PC-9 (cell line): ENCODE measurements around the gene TMEM132C. TPM values are rescaled to one million over a fixed set of nuclear protein-coding genes. Genes with fewer than 3 reads are reported as not detected.

Experiments
- Bru-seq: library from RNA; stranded (reverse); fragments of 400-500 nt; gene quantifications from one replicate; lab custom pipeline; 2021; lab: Mats Ljungman, UMichigan
- BruChase-seq, 2 experiments: library from RNA; stranded (reverse); fragments of 400-500 nt; gene quantifications; one replicate each; lab custom pipeline; 2021; lab: Mats Ljungman, UMichigan
- BruUV-seq: library from RNA; stranded (reverse); fragments of 400-500 nt; replicated peaks from 2 replicates; lab custom pipeline; 2021; lab: Mats Ljungman, UMichigan
- CTCF ChIA-PET: fragments of 300-600 bp; sonication (Branson Sonifier 250); formaldehyde crosslinking; loops from one replicate; lab custom pipeline; 2022; ENCODE audit warnings: antibody characterized with exemption; lab: Charles Lee
- POLR2A ChIA-PET: fragments of 300-600 bp; sonication (Branson Sonifier 250); formaldehyde crosslinking; loops from one replicate; lab custom pipeline; 2022; ENCODE audit warnings: antibody characterized with exemption; ENCODE audit not compliant: unreplicated experiment; lab: Charles Lee
- DNase-seq, 2 experiments: peaks; one replicate each; pipeline versions ENCODE4 v3.0.0 to v3.0.0-alpha.2; 2015 to 2022; ENCODE audit warnings: mixed read lengths in 1 of 2
- H2AFZ ChIP-seq: fragments of 200-600 bp; sonication (generic); 2 replicates; pipeline ENCODE4 v1.8.1; 2017; ENCODE audit warnings: antibody characterized with exemption
- H3F3A ChIP-seq: fragments of 200-600 bp; sonication (generic); 2 replicates; pipeline ENCODE4 v1.8.1; 2017; ENCODE audit warnings: antibody characterized with exemption, mild to moderate bottlenecking, low read depth; ENCODE audit not compliant: insufficient read depth
- H3K27ac ChIP-seq: fragments of 200-600 bp; sonication (generic); 2 replicates; pipeline ENCODE4 v1.6.1; 2016; ENCODE audit warnings: mixed run types
- H3K27me3 ChIP-seq: fragments of 200-600 bp; sonication (generic); 2 replicates; pipeline ENCODE4 v1.6.1; 2016; ENCODE audit warnings: low read depth, mixed run types; ENCODE audit not compliant: insufficient read depth
- H3K36me3 ChIP-seq: fragments of 200-600 bp; sonication (generic); 2 replicates; pipeline ENCODE4 v1.6.1; 2016; ENCODE audit warnings: low read depth, mixed run types
- H3K4me1 ChIP-seq: fragments of 200-600 bp; sonication (generic); replicated peaks from 2 replicates; pipeline ENCODE4 v1.6.1; 2016; ENCODE audit warnings: mixed run types; ENCODE audit not compliant: insufficient read depth
- H3K4me2 ChIP-seq: fragments of 200-600 bp; sonication (generic); 2 replicates; pipeline ENCODE4 v1.6.1; 2017; ENCODE audit warnings: mixed run types
- H3K4me3 ChIP-seq: fragments of 200-600 bp; sonication (generic); 2 replicates; pipeline ENCODE4 v1.6.1; 2016; ENCODE audit warnings: mixed run types
- H3K79me2 ChIP-seq: fragments of 200-600 bp; sonication (generic); 2 replicates; pipeline ENCODE4 v1.6.1; 2017; ENCODE audit warnings: low read depth, mixed run types
- H3K9me2 ChIP-seq: fragments of 200-600 bp; sonication (generic); 2 replicates; pipeline ENCODE4 v1.8.1; 2017; ENCODE audit warnings: mild to moderate bottlenecking; ENCODE audit not compliant: insufficient read depth
- H3K9me3 ChIP-seq: fragments of 200-600 bp; sonication (generic); 2 replicates; pipeline ENCODE4 v1.8.1; 2016; ENCODE audit warnings: low read depth; ENCODE audit not compliant: insufficient read depth
- H4K20me1 ChIP-seq: fragments of 200-600 bp; sonication (generic); 2 replicates; pipeline ENCODE4 v1.8.1; 2017; ENCODE audit not compliant: insufficient read depth
- EZH2 ChIP-seq: fragments of 200-600 bp; sonication (generic); IDR thresholded peaks from 2 replicates; pipeline ENCODE4 v1.8.0; 2017; ENCODE audit warnings: antibody characterized with exemption, low read depth
- intact Hi-C: fragments of 100-400 bp; cut with micrococcal nuclease; formaldehyde crosslinking; loops from one replicate; pipeline ENCODE4 v1.10.0; 2022; ENCODE audit not compliant: unreplicated experiment
- long read RNA-seq: library from polyadenylated mRNA; stranded (forward); transcript quantifications from one replicate; pipeline ENCODE4 v2.0.0, GENCODE V29; 2022
- total RNA-seq: library from RNA; stranded (reverse); gene quantifications from 2 replicates; pipeline ENCODE4 v1.2.3, GENCODE V29; 2021
- TF ChIP-seq, protein P1 (sequence below): fragments of 200-600 bp; sonication (generic); conservative IDR thresholded peaks from 2 replicates; pipeline ENCODE4 v1.6.1; 2017; ENCODE audit warnings: mixed run types, antibody characterized with exemption, mild to moderate bottlenecking, moderate library complexity

Gene TMEM132C
- not detected in 2 replicates for total RNA-seq
- not detected for Bru-seq, nascent RNA
- not detected for BruChase-seq, experiment 1, labeled RNA remaining after a 2-hour chase
- percentile 0 among the genes with signal in this experiment for BruChase-seq, experiment 2, labeled RNA remaining after a 6-hour chase
- long read RNA-seq: 0 reads

DNA sequence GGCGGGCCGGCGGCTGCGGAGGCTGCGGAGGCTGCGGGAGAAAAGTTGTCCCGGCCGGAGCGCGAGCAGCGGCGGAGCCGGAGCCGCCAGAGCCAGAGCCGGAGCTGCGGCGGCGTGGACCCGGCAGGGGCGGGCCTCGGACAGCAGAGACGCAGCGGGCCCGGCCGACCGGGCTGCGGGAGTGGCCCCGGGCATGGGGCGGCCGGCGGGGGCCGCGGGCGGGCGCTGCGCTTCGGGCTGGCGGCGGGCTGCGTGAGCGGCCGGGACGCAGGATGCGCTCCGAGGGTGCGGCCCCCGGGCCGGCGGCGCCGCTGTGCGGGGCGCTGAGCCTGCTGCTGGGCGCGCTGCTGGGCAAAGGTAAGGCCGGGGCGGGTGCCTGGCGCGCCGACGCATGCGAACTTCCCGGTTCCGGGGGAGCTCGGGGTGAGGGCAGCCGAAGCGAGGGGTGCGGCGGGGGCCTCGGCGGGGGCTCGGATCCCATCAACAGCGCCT is at the start of gene TMEM132C:
TSS of gene TMEM132C (plus strand) at position 40 of the 492 bp plus-strand sequence. CDS start at position 273, 233 bp downstream.
- Histone ChIP-seq H4K20me1 (no peaks in the 10 kb centered on the region), H3K36me3 (no peaks in the 10 kb centered on the region), H3F3A (no peaks in the 10 kb centered on the region), H2AFZ (no peak within 1 kb of the TSS), H3K27me3 (no peaks in the 10 kb centered on the region), H3K4me2 (no peak within 1 kb of the TSS), H3K4me3 (no peak within 1 kb of the TSS), H3K4me1 (no peaks in the 10 kb centered on the region), H3K9me3 (no peaks in the 10 kb centered on the region), H3K9me2 (no peaks in the 10 kb centered on the region), H3K27ac (no peak within 1 kb of the TSS), H3K79me2 (no peaks in the 10 kb centered on the region)
- DNase-seq: no peak
- BruUV-seq: no TSS peak
- CTCF ChIA-PET: no interaction called here
- intact Hi-C loops: no loop called here
- TF ChIP-seq EZH2: no peak
- TF ChIP-seq, protein P1, sequence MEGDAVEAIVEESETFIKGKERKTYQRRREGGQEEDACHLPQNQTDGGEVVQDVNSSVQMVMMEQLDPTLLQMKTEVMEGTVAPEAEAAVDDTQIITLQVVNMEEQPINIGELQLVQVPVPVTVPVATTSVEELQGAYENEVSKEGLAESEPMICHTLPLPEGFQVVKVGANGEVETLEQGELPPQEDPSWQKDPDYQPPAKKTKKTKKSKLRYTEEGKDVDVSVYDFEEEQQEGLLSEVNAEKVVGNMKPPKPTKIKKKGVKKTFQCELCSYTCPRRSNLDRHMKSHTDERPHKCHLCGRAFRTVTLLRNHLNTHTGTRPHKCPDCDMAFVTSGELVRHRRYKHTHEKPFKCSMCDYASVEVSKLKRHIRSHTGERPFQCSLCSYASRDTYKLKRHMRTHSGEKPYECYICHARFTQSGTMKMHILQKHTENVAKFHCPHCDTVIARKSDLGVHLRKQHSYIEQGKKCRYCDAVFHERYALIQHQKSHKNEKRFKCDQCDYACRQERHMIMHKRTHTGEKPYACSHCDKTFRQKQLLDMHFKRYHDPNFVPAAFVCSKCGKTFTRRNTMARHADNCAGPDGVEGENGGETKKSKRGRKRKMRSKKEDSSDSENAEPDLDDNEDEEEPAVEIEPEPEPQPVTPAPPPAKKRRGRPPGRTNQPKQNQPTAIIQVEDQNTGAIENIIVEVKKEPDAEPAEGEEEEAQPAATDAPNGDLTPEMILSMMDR: no peak
- POLR2A ChIA-PET: no interaction called here

DNA sequence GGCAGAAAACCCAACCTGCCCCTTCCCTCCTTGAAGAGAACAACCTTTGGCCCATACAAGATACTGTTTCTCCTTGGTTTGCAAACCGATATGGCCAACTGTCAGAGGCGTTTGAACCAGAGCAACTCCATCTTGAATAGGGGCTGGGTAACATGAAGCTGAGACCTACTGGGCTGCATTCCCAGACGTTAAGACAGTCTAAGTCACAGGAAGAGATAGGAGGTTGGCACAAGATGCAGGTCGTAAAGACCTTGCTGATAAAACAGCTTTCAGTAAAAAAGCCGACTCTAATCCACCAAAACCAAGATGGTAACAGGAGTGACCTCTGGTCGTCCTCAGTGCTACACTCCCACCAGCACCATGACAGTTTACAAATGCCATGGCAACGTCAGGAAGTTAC is 42.7 kb upstream of the TMEM132C start:
- no peaks in the 10 kb centered on the region for H3K9me3 ChIP-seq
- H2AFZ ChIP-seq: no peak overlapping the region
- TF ChIP-seq EZH2: no peak
- TF ChIP-seq, protein P1: no peak
- intact Hi-C loops: no loop called here
- H3K27me3 ChIP-seq: peaks cover 30% of the 10 kb centered on the region; the same call in 1 of the 2 replicates
- H3K36me3 ChIP-seq: no peaks in the 10 kb centered on the region
- no TSS peak for BruUV-seq
- no peaks in the 10 kb centered on the region for H3F3A ChIP-seq
- no peaks in the 10 kb centered on the region for H4K20me1 ChIP-seq
- no peaks in the 10 kb centered on the region for H3K79me2 ChIP-seq
- H3K4me1 ChIP-seq: no peaks in the 10 kb centered on the region
- no peak overlapping the region for H3K4me2 ChIP-seq
- POLR2A ChIA-PET: no interaction called here
- H3K9me2 ChIP-seq: no peaks in the 10 kb centered on the region
- no peak overlapping the region for H3K27ac ChIP-seq
- CTCF ChIA-PET: interaction anchor here (0.7 kb wide), 1 partner anchor 1452 kb away, joined by 3 read pairs; no protein-coding TSS in a partner anchor
- no peak overlapping the region for H3K4me3 ChIP-seq
- DNase-seq: no peak

DNA sequence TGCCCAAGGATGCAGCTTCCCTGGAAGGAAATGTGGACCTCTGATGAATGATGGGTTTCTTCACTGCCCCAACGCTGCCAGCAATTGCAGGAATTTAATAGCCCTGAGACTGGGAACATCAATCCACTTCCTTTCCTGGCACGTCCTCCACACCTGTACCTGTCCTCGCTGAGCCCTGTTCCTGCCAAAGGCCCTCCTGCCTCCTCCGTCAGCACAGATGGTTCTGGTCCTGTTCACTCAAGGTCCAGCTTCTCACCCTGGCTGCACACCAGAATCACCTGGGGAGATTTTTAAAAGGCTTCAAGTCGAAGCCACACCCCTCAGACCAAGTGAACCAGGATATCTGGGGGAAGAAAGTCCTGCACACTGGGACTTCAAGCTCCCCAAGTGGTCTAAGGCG is 38.4 kb upstream of the TMEM132C start:
- DNase-seq: no peak
- intact Hi-C loops: no loop called here
- no peak for TF ChIP-seq EZH2
- TF ChIP-seq, protein P1: no peak
- Histone ChIP-seq H3K4me1 (no peaks in the 10 kb centered on the region), H3K36me3 (no peaks in the 10 kb centered on the region), H3K27ac (no peak overlapping the region), H3K4me3 (no peak overlapping the region), H3K9me2 (no peaks in the 10 kb centered on the region), H2AFZ (no peak overlapping the region), H3K4me2 (no peak overlapping the region), H3K9me3 (no peaks in the 10 kb centered on the region), H3F3A (no peaks in the 10 kb centered on the region), H3K79me2 (no peaks in the 10 kb centered on the region), H3K27me3 (peaks cover 25% of the 10 kb centered on the region; the same call in 1 of the 2 replicates), H4K20me1 (no peaks in the 10 kb centered on the region)
- BruUV-seq: no TSS peak
- POLR2A ChIA-PET: no interaction called here
- CTCF ChIA-PET: no interaction called here
